Esophagus muscularis mucosa (tissue), 4 donors: ENCODE results near the gene POLR2B. TPM values are rescaled to one million over a fixed set of nuclear protein-coding genes. Genes with fewer than 3 reads are reported as not detected.

Experiments used
- DNase-seq: peaks from one replicate; pipeline ENCODE4 v3.0.0-alpha.2; 2017; ENCODE audit errors: extremely low spot score
- H3K27ac ChIP-seq, 4 donors: fragments of 200-600 bp; sonication (generic); replicated peaks in 1 of 4; 1 replicate in 3 of 4; 2 replicates in 1 of 4; pipeline ENCODE4 v1.5.1; 2016 to 2019; ENCODE audit warnings: mild to moderate bottlenecking in 1 of 4
- H3K27me3 ChIP-seq, 4 donors: fragments of 200-600 bp; sonication (generic); one replicate each; pipeline versions ENCODE4 v1.5.1 to v1.6.0; 2016 to 2019
- H3K36me3 ChIP-seq, 4 donors: fragments of 200-600 bp; sonication (generic); one replicate each; pipeline ENCODE4 v1.5.1; 2016 to 2019
- H3K4me1 ChIP-seq, 4 donors: fragments of 200-600 bp; sonication (generic); one replicate each; pipeline ENCODE4 v1.5.1; 2016 to 2019
- H3K4me3 ChIP-seq, 4 donors: fragments of 200-600 bp; sonication (generic); 1 replicate in 2 of 4; 2 replicates in 2 of 4; pipeline ENCODE4 v1.5.1; 2016 to 2019; ENCODE audit warnings: mild to moderate bottlenecking in 4 of 4, moderate library complexity in 1 of 4
- H3K9me3 ChIP-seq, 4 donors: fragments of 200-600 bp; sonication (generic); 1 replicate in 3 of 4; 2 replicates in 1 of 4; pipeline ENCODE4 v1.5.1; 2016 to 2019
- CTCF ChIP-seq, 3 experiments: fragments of 200-600 bp in 2 of 3; fragments of 450-650 bp in 1 of 3; sonication (generic) in 2 of 3; IDR thresholded peaks; one replicate each; pipeline ENCODE4 v1.5.1; 2017 to 2019; ENCODE audit warnings: antibody characterized with exemption in 3 of 3, mild to moderate bottlenecking in 2 of 3, moderate library complexity in 1 of 3
- EP300 ChIP-seq: sonication (generic); formaldehyde crosslinking; IDR thresholded peaks from one replicate; pipeline ENCODE4 v1.6.1; 2017; ENCODE audit warnings: antibody characterized with exemption
- POLR2A ChIP-seq: fragments of 450-650 bp; IDR thresholded peaks from one replicate; pipeline ENCODE4 v1.6.1; 2017; ENCODE audit warnings: antibody characterized with exemption, moderate library complexity, mild to moderate bottlenecking, low read depth
- POLR2AphosphoS5 ChIP-seq, 2 donors: sonication (generic); formaldehyde crosslinking; IDR thresholded peaks; one replicate each; pipeline ENCODE4 v1.6.1; 2017; ENCODE audit warnings: antibody characterized with exemption in 2 of 2
- WGBS: methylation state at CpG from one replicate; pipeline ENCODE4 v1.1.5; 2018; 5-methylcytosine and 5-hydroxymethylcytosine counted together
- intact Hi-C: fragments of 100-400 bp; cut with DNase I; formaldehyde crosslinking; loops from one replicate; pipeline ENCODE4 v1.15.1; 2023
- total RNA-seq, 4 donors: library from RNA; depleted of rRNA; stranded (reverse); fragments of >200 nt; gene quantifications; one replicate each; pipeline versions ENCODE4 v1.1.0 to v1.2.1, GENCODE V29; 2016

POLR2B gene
- total RNA-seq, 4 donors from 2014 or later: 58.3 to 95.7 (median 74.0) TPM

GRCh38 chr4:57065730-57066482 lies 87.2 kb downstream of the POLR2B start:
- H3K4me1 ChIP-seq: peaks cover 73 to 91% (median 78%) of the 10 kb centered on the region in 4 donors
- no peak for DNase-seq
- 65% methylated on average over 5 of the region's 5 CpGs for WGBS
- H3K4me3 ChIP-seq: peak overlapping the region; percentile 11 to 27 (median 21)
- TF ChIP-seq CTCF (IDR thresholded peaks at IDR 0.05): no peak
- TF ChIP-seq POLR2A: no peak
- TF ChIP-seq POLR2AphosphoS5 (IDR thresholded peaks at IDR 0.05): no peak
- no peak for TF ChIP-seq EP300
- H3K27me3 ChIP-seq: no peaks in the 10 kb centered on the region
- peaks cover 0 to 7% (median 0%) of the 10 kb centered on the region in 4 donors for H3K36me3 ChIP-seq
- H3K9me3 ChIP-seq: no peaks in the 10 kb centered on the region
- peak overlapping the region; percentile 67 to 82 (median 74) for H3K27ac ChIP-seq
- intact Hi-C loops: no loop called here

- no peak for TF ChIP-seq POLR2AphosphoS5 (IDR thresholded peaks at IDR 0.05)
- TF ChIP-seq EP300: no peak
- no peak for TF ChIP-seq POLR2A
- no peak for TF ChIP-seq CTCF (IDR thresholded peaks at IDR 0.05)
- WGBS: 63% methylated on average over 8 of the region's 8 CpGs
- Histone ChIP-seq H3K27ac (peak overlapping the region; percentile 39 to 58 (median 42)), H3K27me3 (no peaks in the 10 kb centered on the region), H3K4me3 (no peak overlapping the region), H3K9me3 (no peaks in the 10 kb centered on the region), H3K36me3 (peaks cover 0 to 7% (median 0%) of the 10 kb centered on the region in 4 donors), H3K4me1 (peaks cover 62 to 78% (median 74%) of the 10 kb centered on the region in 4 donors)
- DNase-seq: no peak
- intact Hi-C loops: no loop called here
Observed at GRCh38 chr4:57068237-57068981, 89.7 kb downstream of the POLR2B start.

- H3K36me3 ChIP-seq: peaks cover 0 to 7% (median 0%) of the 10 kb centered on the region in 4 donors
- WGBS: 86% methylated on average over 2 of the region's 2 CpGs
- no peaks in the 10 kb centered on the region for H3K9me3 ChIP-seq
- peaks cover 59 to 78% (median 69%) of the 10 kb centered on the region in 4 donors for H3K4me1 ChIP-seq
- H3K4me3 ChIP-seq: no peak overlapping the region
- no peaks in the 10 kb centered on the region for H3K27me3 ChIP-seq
- no peak for DNase-seq
- TF ChIP-seq CTCF (IDR thresholded peaks at IDR 0.05) (no peak), POLR2A (no peak), POLR2AphosphoS5 (IDR thresholded peaks at IDR 0.05) (no peak), EP300 (no peak)
- intact Hi-C loops: no loop called here
- H3K27ac ChIP-seq: no peak overlapping the region
Observed at GRCh38 chr4:57070461-57070860, 91.8 kb downstream of the POLR2B start.

GRCh38 chr4:57071326-57071725 lies 92.6 kb downstream of the POLR2B start:
- intact Hi-C loops: no loop called here
- no peaks in the 10 kb centered on the region for H3K27me3 ChIP-seq
- no peak for DNase-seq
- 83% methylated on average over 1 of the region's 2 CpGs for WGBS
- peaks cover 0 to 7% (median 0%) of the 10 kb centered on the region in 4 donors for H3K36me3 ChIP-seq
- H3K4me1 ChIP-seq: peaks cover 55 to 77% (median 68%) of the 10 kb centered on the region in 4 donors
- peak overlapping the region in 1 of 4 donors; percentile 53 for H3K27ac ChIP-seq
- no peak overlapping the region for H3K4me3 ChIP-seq
- TF ChIP-seq EP300: no peak
- no peak for TF ChIP-seq POLR2A
- TF ChIP-seq POLR2AphosphoS5 (IDR thresholded peaks at IDR 0.05): peak; percentile 16 to 18
- no peak for TF ChIP-seq CTCF (IDR thresholded peaks at IDR 0.05)
- H3K9me3 ChIP-seq: no peaks in the 10 kb centered on the region
